HepG2 (cell line): Measurements from ENCODE around the gene CCT3. TPM values are rescaled to one million over a fixed set of nuclear protein-coding genes. Genes with fewer than 3 reads are reported as not detected.

Experiments used
- ATF4 ChIP-seq, 2 experiments: fragments of 450-650 bp in 1 of 2; sonication (generic) in 1 of 2; formaldehyde crosslinking; IDR thresholded peaks; 2 replicates each; pipeline versions ENCODE4 v1.5.0 to v1.8.0; 2020 to 2022; ENCODE audit warnings: mild to moderate bottlenecking in 1 of 2, missing genetic modification reagents in 1 of 2
- BHLHE40 ChIP-seq: IDR thresholded peaks from 2 replicates; pipeline ENCODE4 v1.6.1; 2011; ENCODE audit warnings: low read length, improper control_type of control experiment
- ERF ChIP-seq: IDR thresholded peaks from 2 replicates; pipeline ENCODE4 v1.6.1; 2018; ENCODE audit warnings: missing biosample characterization, missing genetic modification reagents
- HOMEZ ChIP-seq: IDR thresholded peaks from 2 replicates; pipeline ENCODE4 v1.6.1; 2016; ENCODE audit warnings: low read depth
- IRF9 ChIP-seq: sonication (generic); formaldehyde crosslinking; IDR thresholded peaks from 2 replicates; pipeline ENCODE4 v1.8.0; 2022; ENCODE audit warnings: missing genetic modification reagents, mild to moderate bottlenecking, borderline replicate concordance
- KAT8 ChIP-seq: IDR thresholded peaks from 2 replicates; pipeline ENCODE4 v1.6.1; 2016; ENCODE audit warnings: missing genetic modification reagents, missing compliant biosample characterization
- KDM6A ChIP-seq: IDR thresholded peaks from 2 replicates; pipeline ENCODE4 v1.6.1; 2016; ENCODE audit warnings: low read depth
- NAIF1 ChIP-seq: sonication (generic); formaldehyde crosslinking; IDR thresholded peaks from 2 replicates; pipeline ENCODE4 v1.5.0; 2020; ENCODE audit warnings: mild to moderate bottlenecking, missing genetic modification reagents, borderline replicate concordance
- NR2C2 ChIP-seq: sonication (generic); formaldehyde crosslinking; IDR thresholded peaks from 2 replicates; pipeline ENCODE4 v1.4.0; 2020; ENCODE audit warnings: missing genetic modification reagents, mild to moderate bottlenecking, moderate library complexity, borderline replicate concordance
- RFX1 ChIP-seq: fragments of 450-650 bp; IDR thresholded peaks from 2 replicates; pipeline ENCODE4 v1.6.1; 2017
- RXRA ChIP-seq: sonication (generic); formaldehyde crosslinking; IDR thresholded peaks from 2 replicates; pipeline ENCODE4 v1.5.1; 2020; ENCODE audit warnings: missing genetic modification reagents
- SNAPC2 ChIP-seq: sonication (generic); formaldehyde crosslinking; IDR thresholded peaks from 2 replicates; pipeline ENCODE4 v1.8.1; 2022; ENCODE audit warnings: mild to moderate bottlenecking, missing genetic modification reagents
- TBX2 ChIP-seq: sonication (generic); formaldehyde crosslinking; IDR thresholded peaks from 2 replicates; pipeline ENCODE4 v1.5.0; 2020; ENCODE audit warnings: missing genetic modification reagents, mild to moderate bottlenecking, borderline replicate concordance
- ZMAT3 ChIP-seq: sonication (generic); formaldehyde crosslinking; conservative IDR thresholded peaks from 2 replicates; pipeline ENCODE4 v1.7.0; 2021; ENCODE audit warnings: missing genetic modification reagents
- ZNF160 ChIP-seq: sonication (generic); formaldehyde crosslinking; IDR thresholded peaks from 2 replicates; pipeline ENCODE4 v1.8.0; 2022; ENCODE audit warnings: mild to moderate bottlenecking, inconsistent platforms, missing genetic modification reagents
- ZNF207 ChIP-seq: fragments of 450-650 bp; IDR thresholded peaks from 2 replicates; pipeline ENCODE4 v1.6.1; 2016; ENCODE audit warnings: antibody characterized with exemption, borderline replicate concordance
- ZNF382 ChIP-seq: sonication (generic); formaldehyde crosslinking; IDR thresholded peaks from 2 replicates; pipeline ENCODE4 v1.5.0; 2020; ENCODE audit warnings: missing genetic modification reagents, mild to moderate bottlenecking, borderline replicate concordance
- ZNF510 ChIP-seq: sonication (generic); formaldehyde crosslinking; IDR thresholded peaks from 2 replicates; pipeline ENCODE4 v1.4.0; 2020; ENCODE audit warnings: low read depth, mild to moderate bottlenecking, missing genetic modification reagents
- ZNF543 ChIP-seq: sonication (generic); formaldehyde crosslinking; IDR thresholded peaks from 2 replicates; pipeline ENCODE4 v1.4.0; 2020; ENCODE audit warnings: mild to moderate bottlenecking, missing genetic modification reagents
- ZNF569 ChIP-seq: sonication (generic); formaldehyde crosslinking; IDR thresholded peaks from 2 replicates; pipeline ENCODE4 v1.5.0; 2020; ENCODE audit warnings: mild to moderate bottlenecking, missing genetic modification reagents, moderate library complexity, borderline replicate concordance
- ZNF660 ChIP-seq: sonication (generic); formaldehyde crosslinking; IDR thresholded peaks from 2 replicates; pipeline ENCODE4 v1.5.1; 2020; ENCODE audit warnings: mild to moderate bottlenecking, low read depth, missing genetic modification reagents, borderline replicate concordance
- ZNF75D ChIP-seq: sonication (generic); formaldehyde crosslinking; IDR thresholded peaks from 2 replicates; pipeline ENCODE4 v1.8.1; 2023; ENCODE audit warnings: missing genetic modification reagents, mild to moderate bottlenecking, borderline replicate concordance
- ZNF782 ChIP-seq: sonication (generic); formaldehyde crosslinking; IDR thresholded peaks from 2 replicates; pipeline ENCODE4 v1.4.0; 2020; ENCODE audit warnings: missing genetic modification reagents, mild to moderate bottlenecking, borderline replicate concordance
- ZNF790 ChIP-seq: sonication (generic); formaldehyde crosslinking; IDR thresholded peaks from 2 replicates; pipeline ENCODE4 v1.8.0; 2022; ENCODE audit warnings: missing genetic modification reagents, mild to moderate bottlenecking, borderline replicate concordance
- ZNF850 ChIP-seq: sonication (generic); formaldehyde crosslinking; conservative IDR thresholded peaks from 2 replicates; pipeline ENCODE4 v1.9.0; 2021; ENCODE audit warnings: mild to moderate bottlenecking, missing genetic modification reagents
- polyA plus RNA-seq, 8 experiments: library from polyadenylated mRNA; depleted of rRNA in 3 of 8; stranded (reverse) in 7 of 8; unstranded in 1 of 8; fragments of >200 nt; fragmentation: Illumina TruSeq in 4 of 8; extraction: Trizol in 4 of 8; gene quantifications; 2 replicates each; pipeline versions ENCODE4 v1.2.1 to v1.2.3, GENCODE V29; 2011 to 2016; ENCODE audit warnings: low read depth in 4 of 8, missing spikeins in 1 of 8, mixed read lengths in 1 of 8; ENCODE audit not compliant: insufficient read depth in 1 of 8
- total RNA-seq, 5 experiments: library from RNA; depleted of rRNA; stranded (reverse); fragments of >200 nt; fragmentation: Illumina TruSeq; extraction: Trizol; gene quantifications; 2 replicates each; pipeline ENCODE4 v1.2.3, GENCODE V29; 2016; ENCODE audit warnings: low read depth in 1 of 5
- TF ChIP-seq, protein P1 (sequence below): sonication (generic); formaldehyde crosslinking; IDR thresholded peaks from 2 replicates; pipeline ENCODE4 v1.9.0; 2021; ENCODE audit warnings: missing genetic modification reagents, mild to moderate bottlenecking, borderline replicate concordance

Gene CCT3
- total and polyA plus RNA-seq, 2 of the 13 experiments (the other 11 are each of a cell fraction or from before 2014, with no cell fraction given), result 319 to 615 TPM

DNA sequence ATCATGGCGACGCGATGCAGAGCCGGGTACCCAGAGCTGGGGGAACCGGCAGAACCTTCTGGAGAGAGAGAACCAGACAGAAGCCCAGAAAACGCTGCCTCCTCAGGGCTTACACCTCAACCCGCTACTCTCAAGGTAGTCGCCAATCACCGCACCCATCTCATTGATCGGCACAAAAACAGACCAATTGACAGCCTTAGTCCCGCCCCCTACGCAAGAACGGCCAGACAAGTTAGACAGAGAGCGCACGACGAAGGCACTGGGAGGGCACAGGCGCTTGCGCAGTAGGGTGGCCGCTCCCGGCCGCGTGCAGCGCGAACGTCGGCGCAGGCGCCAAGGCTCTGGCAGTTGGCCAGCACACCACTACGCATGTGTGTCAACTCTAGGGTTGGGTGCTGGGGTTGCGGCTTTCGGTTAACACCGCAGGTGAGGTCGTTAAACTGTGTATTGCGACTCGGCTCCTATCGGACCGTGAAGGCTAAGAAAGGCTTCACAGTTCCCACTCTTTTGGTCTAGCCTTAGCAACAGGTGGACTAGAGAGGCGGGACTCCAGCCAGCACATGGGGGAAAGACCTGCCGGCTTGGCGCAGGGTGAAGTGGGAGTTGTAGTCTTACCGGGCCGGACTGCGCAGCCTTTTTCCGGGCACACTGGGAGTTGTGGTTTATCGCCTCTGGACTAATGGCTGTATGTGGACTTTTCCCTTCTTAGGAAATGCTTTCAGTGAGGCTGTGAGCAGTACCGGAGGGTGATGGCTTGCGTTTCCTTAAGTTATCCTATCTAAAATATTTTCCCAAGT lies at the start of gene CCT3, which contains the start of gene TSACC (continued):
- no peak for TF ChIP-seq KDM6A (CRISPR knock-in tag)
- no peak for TF ChIP-seq ATF4 (CRISPR knock-in tag; IDR thresholded peaks at IDR 0.05)
- TF ChIP-seq ZNF160, result peak; percentile 7; the same call in 1 of the 2 replicates
- no peak for TF ChIP-seq BHLHE40
- no peak for TF ChIP-seq ZNF207
- no peak; the same call in 1 of the 2 replicates for TF ChIP-seq ZNF543
- TF ChIP-seq, protein P1, sequence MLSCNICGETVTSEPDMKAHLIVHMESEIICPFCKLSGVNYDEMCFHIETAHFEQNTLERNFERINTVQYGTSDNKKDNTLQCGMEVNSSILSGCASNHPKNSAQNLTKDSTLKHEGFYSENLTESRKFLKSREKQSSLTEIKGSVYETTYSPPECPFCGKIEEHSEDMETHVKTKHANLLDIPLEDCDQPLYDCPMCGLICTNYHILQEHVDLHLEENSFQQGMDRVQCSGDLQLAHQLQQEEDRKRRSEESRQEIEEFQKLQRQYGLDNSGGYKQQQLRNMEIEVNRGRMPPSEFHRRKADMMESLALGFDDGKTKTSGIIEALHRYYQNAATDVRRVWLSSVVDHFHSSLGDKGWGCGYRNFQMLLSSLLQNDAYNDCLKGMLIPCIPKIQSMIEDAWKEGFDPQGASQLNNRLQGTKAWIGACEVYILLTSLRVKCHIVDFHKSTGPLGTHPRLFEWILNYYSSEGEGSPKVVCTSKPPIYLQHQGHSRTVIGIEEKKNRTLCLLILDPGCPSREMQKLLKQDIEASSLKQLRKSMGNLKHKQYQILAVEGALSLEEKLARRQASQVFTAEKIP (CRISPR knock-in tag), result no peak
- TF ChIP-seq RXRA (CRISPR knock-in tag), result peak; percentile 41; the same call in 1 of the 2 replicates
- TF ChIP-seq RFX1, result no peak
- peak; percentile 79; the same call in 1 of the 2 replicates for TF ChIP-seq ZNF790
- peak; percentile 92 for TF ChIP-seq IRF9 (CRISPR knock-in tag)
- TF ChIP-seq NR2C2, result peak; percentile 84
- peak; percentile 75 for TF ChIP-seq TBX2
- no peak for TF ChIP-seq ZNF569
- peak; percentile 73 for TF ChIP-seq KAT8 (CRISPR knock-in tag)
- no peak for TF ChIP-seq ZNF382 (CRISPR knock-in tag)
- 0 out of 2 replicates have a peak, but pooled peaks have one; percentile 15 for TF ChIP-seq ZNF510 (CRISPR knock-in tag)
- TF ChIP-seq HOMEZ, result no peak
- 0 out of 2 replicates have a peak, but pooled peaks have one; percentile 8 for TF ChIP-seq ZNF660
- TF ChIP-seq ZNF850 (CRISPR knock-in tag), result no peak
- TF ChIP-seq ZMAT3 (CRISPR knock-in tag), result peak; percentile 82; the same call in 1 of the 2 replicates
- TF ChIP-seq SNAPC2 (CRISPR knock-in tag), result no peak
- TF ChIP-seq NAIF1, result no peak
- peak; percentile 63 for TF ChIP-seq ERF (CRISPR knock-in tag)
- no peak for TF ChIP-seq ZNF75D (CRISPR knock-in tag)
- TF ChIP-seq ZNF782 (CRISPR knock-in tag), result no peak
